ENCODE measurements around the gene GPR107. TPM values are rescaled to one million over a fixed set of nuclear protein-coding genes. Genes with fewer than 3 reads are reported as not detected.
"Not testable (repeated sequence)": the region's sequence is repeated elsewhere in the genome, so short reads cannot be mapped to it uniquely, and the experiment has no call there.

Gene GPR107
- total and polyA plus RNA-seq, 2 of the 8 experiments (the other 6 are each of a cell fraction or from before 2014, with no cell fraction given), result 19.3 to 30.7 TPM

- not testable (repeated sequence) for H3K4me1 ChIP-seq (replicated peaks in 1 of 4; ENCODE audit: control insufficient read depth in 3 of 4, insufficient read depth in 4 of 4, low read length in 3 of 4); H3K18ac ChIP-seq (ENCODE audit: extremely low read depth, low read length); H4K5ac ChIP-seq (ENCODE audit: insufficient read length, low read depth, low read length); H2BK5ac ChIP-seq (ENCODE audit: low read depth, low read length); H3K4me2 ChIP-seq (ENCODE audit: insufficient read depth in 1 of 2, low read depth in 2 of 2, low read length in 2 of 2); FAIRE-seq; H3K9me3 ChIP-seq (ENCODE audit: insufficient read depth in 2 of 2, low read depth in 1 of 2, low read length in 1 of 2); H4K20me1 ChIP-seq (replicated peaks in 1 of 2; ENCODE audit: control insufficient read depth in 1 of 2, insufficient read depth in 2 of 2, low read length in 2 of 2); H2BK120ac ChIP-seq (replicated peaks; ENCODE audit: low read depth, low read length); H3K27ac ChIP-seq (ENCODE audit: low read depth, low read length); H3K23me2 ChIP-seq (ENCODE audit: low read depth, low read length); H3K27me3 ChIP-seq (replicated peaks in 1 of 4; ENCODE audit: control insufficient read depth in 3 of 4, extremely low read depth in 1 of 4, insufficient read depth in 3 of 4, low read length in 3 of 4); H3K79me1 ChIP-seq (ENCODE audit: low read depth, low read length); H2BK12ac ChIP-seq (ENCODE audit: low read depth, low read length); H2AFZ ChIP-seq (ENCODE audit: low read length); H4K8ac ChIP-seq (ENCODE audit: extremely low read depth, insufficient read depth, low read length); H3K4ac ChIP-seq (replicated peaks; ENCODE audit: insufficient read length, low read depth, low read length); H2AK5ac ChIP-seq (ENCODE audit: low read depth, low read length); H3K9ac ChIP-seq (replicated peaks in 1 of 4; ENCODE audit: extremely low read depth in 1 of 4, low read depth in 3 of 4, low read length in 3 of 4); H2BK20ac ChIP-seq (ENCODE audit: low read length); H3K14ac ChIP-seq (ENCODE audit: insufficient read length); H3K36me3 ChIP-seq (ENCODE audit: control insufficient read depth in 2 of 4, insufficient read depth in 4 of 4, low read length in 3 of 4); H2BK15ac ChIP-seq (ENCODE audit: low read length); H3K23ac ChIP-seq (ENCODE audit: insufficient read length); H3K4me3 ChIP-seq (ENCODE audit: extremely low read depth in 1 of 4, insufficient read depth in 2 of 4, low read depth in 3 of 4, low read length in 4 of 4); DNase-seq (ENCODE audit: low read depth in 1 of 2, low spot score in 2 of 2); H4K91ac ChIP-seq (replicated peaks; ENCODE audit: insufficient read length, low read length); H3K56ac ChIP-seq (replicated peaks; ENCODE audit: insufficient read length, low read depth, low read length)
- peaks cover 0 to 18% of the 10 kb centered on the region in 2 experiments; a peak in 1 of 4 replicates for H3K79me2 ChIP-seq (ENCODE audit: control insufficient read depth in 1 of 2, insufficient read depth in 2 of 2, low read length in 2 of 2)
- ChIA-PET CTCF (ENCODE audit: partially characterized antibody) (interaction anchor here (0.6 to 1.0 kb wide), 5 partner anchors 9 to 200 kb away, joined by 3 to 6 read pairs (median 4); no protein-coding TSS in a partner anchor), POLR2A (ENCODE audit: partially characterized antibody) (interaction anchor here (0.7 kb wide), 1 partner anchor 67 kb away, joined by 3 read pairs; no protein-coding TSS in a partner anchor)
- WGBS, 2 experiments (ENCODE audit: extremely low coverage in 1 of 2, insufficient coverage in 1 of 2, insufficient read length in 1 of 2, insufficient replicate concordance in 2 of 2, low coverage in 1 of 2, low lambda C conversion rate in 2 of 2, missing lambda C conversion rate in 1 of 2), result 90% methylated on average over 3 of the region's 3 CpGs; no CpG with 5 or more reads in 1 of the 2 experiments
Observed at GRCh38 chr9:130021842-130022241, 31.9 kb upstream of the GPR107 start.
